Germinal center (tissue), 1 donor: ENCODE measurements around the gene MYDGF.

ENCODE experiments used
- DNase-seq: peaks from one replicate; pipeline ENCODE4 v3.0.0; 2012; ENCODE audit warnings: mixed read lengths, low spot score

The MYDGF gene

GRCh38 chr19:4673726-4674125, 3.6 kb upstream of the MYDGF start:
- no peak for DNase-seq

GRCh38 chr19:4673216-4673615, 3.1 kb upstream of the MYDGF start:
- DNase-seq = no peak

GRCh38 chr19:4671185-4671851, 1.2 kb upstream of the MYDGF start:
- no peak for DNase-seq

GRCh38 chr19:4664642-4665041, 5.5 kb downstream of the MYDGF start:
- no peak for DNase-seq

GRCh38 chr19:4662812-4663211, 7.3 kb downstream of the MYDGF start:
- no peak for DNase-seq

GRCh38 chr19:4662020-4662695, 8.0 kb downstream of the MYDGF start:
- DNase-seq = no peak

GRCh38 chr19:4660993-4661392, 9.1 kb downstream of the MYDGF start:
- no peak for DNase-seq

- DNase-seq = no peak
Observed at GRCh38 chr19:4660181-4660791, 9.9 kb downstream of the MYDGF start.

- no peak for DNase-seq
Observed at GRCh38 chr19:4657835-4658234, 12.3 kb downstream of the MYDGF start.

- DNase-seq = no peak
Observed at GRCh38 chr19:4657262-4657661, 12.9 kb downstream of the MYDGF start.

- DNase-seq = no peak
Observed at GRCh38 chr19:4656102-4656501, 14.0 kb downstream of the MYDGF start.

- DNase-seq = no peak
Observed at GRCh38 chr19:4654437-4655361, 15.4 kb downstream of the MYDGF start.

- DNase-seq = no peak
Observed at GRCh38 chr19:4653793-4654436, 16.2 kb downstream of the MYDGF start.

- no peak for DNase-seq
Observed at GRCh38 chr19:4652075-4652474, 18.1 kb downstream of the MYDGF start.

GRCh38 chr19:4650159-4650558, 20.0 kb downstream of the MYDGF start:
- DNase-seq = no peak

- DNase-seq = no peak
Observed at GRCh38 chr19:4649392-4650047, 20.6 kb downstream of the MYDGF start.

GRCh38 chr19:4647676-4648644, 22.2 kb downstream of the MYDGF start:
- no peak for DNase-seq

GRCh38 chr19:4645718-4646117, 24.4 kb downstream of the MYDGF start:
- no peak for DNase-seq

GRCh38 chr19:4642625-4643024, 27.5 kb downstream of the MYDGF start:
- no peak for DNase-seq

GRCh38 chr19:4641132-4641531, 29.0 kb downstream of the MYDGF start:
- no peak for DNase-seq
